Stimulated activated effector memory CD8-positive, alpha-beta T cell treated with anti-CD3 and anti-CD28 coated beads, Interleukin-12 subunit alpha, Interleukin-12 subunit beta, amount 100 ng/mL, for 72 hours (primary cell): ENCODE results near the gene ZNF423.

Experiments used
- ATAC-seq: fragments of 150-1000 bp; cut with Tn5 transposase; 2 replicates; pipeline ENCODE4 v1.10.0; 2021
- DNase-seq, 2 donors: peaks; one replicate each; pipeline ENCODE4 v3.0.0; 2021 to 2022; ENCODE audit warnings: low spot score in 2 of 2
- H3K27ac Mint-ChIP-seq: one replicate; pipeline ENCODE4 v1.8.0; 2022; ENCODE audit warnings: mild to moderate bottlenecking, mixed read lengths
- H3K36me3 Mint-ChIP-seq: one replicate; pipeline ENCODE4 v1.8.0; 2022; ENCODE audit warnings: mild to moderate bottlenecking, mixed read lengths
- H3K4me1 Mint-ChIP-seq: one replicate; pipeline ENCODE4 v1.8.0; 2022; ENCODE audit warnings: mixed read lengths
- H3K4me3 Mint-ChIP-seq: one replicate; pipeline ENCODE4 v1.8.0; 2022; ENCODE audit warnings: mild to moderate bottlenecking, mixed read lengths
- H3K9me3 Mint-ChIP-seq: one replicate; pipeline ENCODE4 v1.8.0; 2022; ENCODE audit warnings: mixed read lengths

The ZNF423 gene

GRCh38 chr16:49855822-49856671, at the start of gene ZNF423:
Gene ZNF423, minus strand, starts transcription at chr16:49856112. Its CDS starts 338 bp downstream, at chr16:49855774.
- H3K36me3 Mint-ChIP-seq: peaks cover 6% of the 10 kb centered on the region
- H3K27ac Mint-ChIP-seq: no peak within 1 kb of the TSS
- no peaks in the 10 kb centered on the region for H3K9me3 Mint-ChIP-seq
- ATAC-seq (no peak), DNase-seq (no peak)
- H3K4me3 Mint-ChIP-seq: peak within 1 kb of the TSS; percentile 69
- H3K4me1 Mint-ChIP-seq: peaks cover 13% of the 10 kb centered on the region

GRCh38 chr16:49904348-49905062, 48.6 kb upstream of the ZNF423 start:
- no peaks in the 10 kb centered on the region for H3K36me3 Mint-ChIP-seq
- DNase-seq (no peak), ATAC-seq (no peak)
- H3K27ac Mint-ChIP-seq: no peak overlapping the region
- H3K4me3 Mint-ChIP-seq: no peak overlapping the region
- no peaks in the 10 kb centered on the region for H3K9me3 Mint-ChIP-seq
- no peaks in the 10 kb centered on the region for H3K4me1 Mint-ChIP-seq

- DNase-seq (no peak), ATAC-seq (no peak)
- no peaks in the 10 kb centered on the region for H3K36me3 Mint-ChIP-seq
- H3K27ac Mint-ChIP-seq: no peak overlapping the region
- H3K4me1 Mint-ChIP-seq: no peaks in the 10 kb centered on the region
- no peak overlapping the region for H3K4me3 Mint-ChIP-seq
- H3K9me3 Mint-ChIP-seq: no peaks in the 10 kb centered on the region
These were observed 47.0 kb upstream of the ZNF423 start for GRCh38 chr16:49902908-49903307.

- H3K36me3 Mint-ChIP-seq: no peaks in the 10 kb centered on the region
- H3K9me3 Mint-ChIP-seq: no peaks in the 10 kb centered on the region
- no peak for DNase-seq
- ATAC-seq: no peak
- H3K4me3 Mint-ChIP-seq: no peak overlapping the region
- H3K27ac Mint-ChIP-seq: no peak overlapping the region
- no peaks in the 10 kb centered on the region for H3K4me1 Mint-ChIP-seq
These were observed 45.8 kb upstream of the ZNF423 start for GRCh38 chr16:49901711-49902110.

GRCh38 chr16:49900875-49901274, 45.0 kb upstream of the ZNF423 start:
- Mint-ChIP-seq H3K36me3 (no peaks in the 10 kb centered on the region), H3K4me3 (no peak overlapping the region), H3K27ac (no peak overlapping the region), H3K4me1 (no peaks in the 10 kb centered on the region), H3K9me3 (no peaks in the 10 kb centered on the region)
- no peak for ATAC-seq
- no peak for DNase-seq

GRCh38 chr16:49899991-49900695, 44.2 kb upstream of the ZNF423 start:
- Mint-ChIP-seq H3K27ac (no peak overlapping the region), H3K36me3 (no peaks in the 10 kb centered on the region), H3K4me3 (no peak overlapping the region), H3K4me1 (no peaks in the 10 kb centered on the region), H3K9me3 (no peaks in the 10 kb centered on the region)
- DNase-seq (no peak), ATAC-seq (no peak)

- H3K27ac Mint-ChIP-seq: no peak overlapping the region
- ATAC-seq (no peak), DNase-seq (no peak)
- H3K36me3 Mint-ChIP-seq: no peaks in the 10 kb centered on the region
- H3K4me1 Mint-ChIP-seq: no peaks in the 10 kb centered on the region
- no peak overlapping the region for H3K4me3 Mint-ChIP-seq
- no peaks in the 10 kb centered on the region for H3K9me3 Mint-ChIP-seq
These were observed 40.6 kb upstream of the ZNF423 start for GRCh38 chr16:49896447-49896964.

- peak; percentile 40 for ATAC-seq
- DNase-seq: no peak
- Mint-ChIP-seq H3K4me3 (no peak overlapping the region), H3K4me1 (no peaks in the 10 kb centered on the region), H3K36me3 (no peaks in the 10 kb centered on the region), H3K9me3 (peaks cover 4% of the 10 kb centered on the region), H3K27ac (no peak overlapping the region)
These were observed 35.0 kb upstream of the ZNF423 start for GRCh38 chr16:49890876-49891275.

- ATAC-seq (no peak), DNase-seq (no peak)
- Mint-ChIP-seq H3K36me3 (no peaks in the 10 kb centered on the region), H3K4me3 (no peak overlapping the region), H3K27ac (no peak overlapping the region), H3K9me3 (peaks cover 4% of the 10 kb centered on the region), H3K4me1 (no peaks in the 10 kb centered on the region)
These were observed 33.9 kb upstream of the ZNF423 start for GRCh38 chr16:49889725-49890397.

GRCh38 chr16:49886554-49887094, 30.7 kb upstream of the ZNF423 start:
- DNase-seq (no peak), ATAC-seq (no peak)
- no peaks in the 10 kb centered on the region for H3K36me3 Mint-ChIP-seq

GRCh38 chr16:49884033-49885015, 28.4 kb upstream of the ZNF423 start:
- Mint-ChIP-seq H3K4me1 (peaks cover 6% of the 10 kb centered on the region), H3K4me3 (no peak overlapping the region), H3K36me3 (no peaks in the 10 kb centered on the region), H3K27ac (no peak overlapping the region), H3K9me3 (no peaks in the 10 kb centered on the region)
- DNase-seq: no peak
- ATAC-seq: no peak

More at GRCh38 chr16:49886554-49887094, 30.7 kb upstream of the ZNF423 start:
- peaks cover 6% of the 10 kb centered on the region for H3K4me1 Mint-ChIP-seq
- H3K4me3 Mint-ChIP-seq: no peak overlapping the region
- H3K9me3 Mint-ChIP-seq: peaks cover 4% of the 10 kb centered on the region
- no peak overlapping the region for H3K27ac Mint-ChIP-seq

GRCh38 chr16:49883076-49884014, 27.4 kb upstream of the ZNF423 start:
- DNase-seq (no peak), ATAC-seq (no peak)
- H3K9me3 Mint-ChIP-seq: no peaks in the 10 kb centered on the region
- no peaks in the 10 kb centered on the region for H3K36me3 Mint-ChIP-seq
- H3K27ac Mint-ChIP-seq: no peak overlapping the region
- no peak overlapping the region for H3K4me3 Mint-ChIP-seq
- peaks cover 6% of the 10 kb centered on the region for H3K4me1 Mint-ChIP-seq

GRCh38 chr16:49881890-49882289, 26.0 kb upstream of the ZNF423 start:
- Mint-ChIP-seq H3K27ac (no peak overlapping the region), H3K4me3 (no peak overlapping the region), H3K4me1 (peaks cover 6% of the 10 kb centered on the region), H3K36me3 (no peaks in the 10 kb centered on the region), H3K9me3 (no peaks in the 10 kb centered on the region)
- DNase-seq: no peak
- ATAC-seq: no peak
